CD4-positive, alpha-beta T cell treated with Interleukin-6 for 4 hours (primary cell): Measurements from ENCODE around the gene CLSTN1.
"Not testable (repeated sequence)": the region's sequence is repeated elsewhere in the genome, so short reads cannot be mapped to it uniquely, and the experiment has no call there.

Experiments
- DNase-seq: peaks from one replicate; pipeline ENCODE4 v3.0.0-alpha.2; 2020; ENCODE audit warnings: mixed read lengths

Gene CLSTN1

DNA sequence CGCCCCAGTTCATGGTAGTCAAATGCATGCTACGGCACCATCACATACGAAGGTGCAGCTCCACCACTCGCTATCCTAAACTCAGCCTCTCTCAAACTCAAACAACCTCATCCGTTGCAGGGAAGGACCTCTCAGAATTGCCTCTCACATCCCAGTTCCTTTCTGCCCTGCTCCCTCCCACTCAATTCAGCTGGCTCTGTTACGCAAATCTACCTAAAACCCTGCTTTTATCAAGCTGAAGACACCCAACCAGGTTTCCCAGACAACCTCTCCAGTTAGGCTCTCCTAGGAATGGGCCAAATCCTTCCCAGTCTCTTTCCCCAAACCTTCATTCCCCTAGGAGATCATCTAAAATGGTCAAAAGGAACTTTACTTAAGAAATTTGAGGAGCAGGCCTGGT, 62.9 kb downstream of the CLSTN1 start:
- DNase-seq, result no peak

DNA sequence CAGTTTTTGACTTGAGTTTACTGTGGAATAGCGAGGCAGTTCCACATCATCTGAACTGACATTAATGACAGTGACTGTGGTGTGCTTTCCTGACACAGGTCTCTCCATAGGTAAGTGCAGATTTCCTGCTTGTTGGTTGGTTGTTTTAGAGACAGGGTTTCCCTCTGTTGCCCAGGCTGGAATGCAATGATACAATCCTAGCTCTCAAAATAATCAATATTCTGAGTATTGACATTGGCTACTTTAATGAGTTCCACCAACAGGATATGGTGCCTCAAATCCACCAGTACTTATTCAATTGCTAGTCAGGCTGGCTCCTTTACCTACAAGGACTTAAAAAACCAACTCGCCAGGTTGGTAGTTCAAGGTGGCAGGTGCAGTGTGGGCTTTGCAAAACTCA, 63.8 kb downstream of the CLSTN1 start:
- DNase-seq, result no peak

DNA sequence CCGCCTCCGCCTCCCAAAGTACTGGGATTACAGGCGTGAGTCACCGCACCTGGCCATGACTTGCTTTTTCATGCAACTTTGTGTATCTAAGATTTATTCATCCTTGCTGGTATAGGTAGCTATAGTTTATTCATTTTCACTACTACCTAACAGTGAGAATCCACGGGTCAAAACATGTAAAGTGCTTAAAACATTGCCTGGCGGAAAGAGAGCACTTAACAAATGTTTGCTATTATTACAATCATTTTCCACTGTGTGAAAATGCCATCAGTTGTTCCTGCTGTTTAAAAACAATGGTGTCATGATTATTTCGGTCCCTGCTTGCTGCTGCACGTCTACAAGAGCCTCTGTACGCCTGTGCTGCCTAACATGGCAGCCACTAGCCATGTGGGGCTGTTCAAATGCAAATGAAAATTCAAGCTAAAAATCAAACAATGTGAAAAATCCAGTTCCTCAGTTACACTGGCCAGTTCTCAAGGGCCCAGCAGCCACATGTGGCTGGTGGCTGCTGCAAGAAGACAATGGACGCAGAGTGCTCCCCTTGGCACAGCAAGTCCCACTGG, 65.1 kb downstream of the CLSTN1 start:
- no peak for DNase-seq

DNA sequence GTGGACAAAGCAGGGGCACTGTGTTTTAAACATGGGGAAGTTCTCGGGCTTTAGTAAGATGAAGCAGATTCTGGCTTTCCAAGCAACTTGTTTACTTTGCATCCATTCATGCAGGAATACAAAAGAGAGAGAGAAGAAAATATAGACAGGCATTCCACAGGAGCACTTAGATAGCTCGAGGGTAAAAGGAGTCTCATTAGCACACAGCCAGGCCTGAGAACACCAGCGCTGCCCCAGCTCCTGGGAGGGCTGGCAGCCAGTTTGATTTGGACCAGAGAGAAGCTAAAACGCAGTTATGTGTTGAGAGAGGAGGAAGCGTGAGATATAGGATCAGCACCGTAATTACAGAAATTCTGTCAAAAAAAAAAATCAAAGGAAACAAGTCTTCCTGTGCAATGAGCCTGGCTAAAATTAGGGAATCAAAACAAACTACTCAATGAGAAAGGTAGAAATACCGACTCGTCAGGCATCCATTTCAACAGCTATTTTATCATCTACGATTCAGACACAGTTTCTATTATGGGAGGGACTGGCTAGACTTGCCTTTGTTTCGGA, 68.2 kb downstream of the CLSTN1 start:
- no peak for DNase-seq

DNA sequence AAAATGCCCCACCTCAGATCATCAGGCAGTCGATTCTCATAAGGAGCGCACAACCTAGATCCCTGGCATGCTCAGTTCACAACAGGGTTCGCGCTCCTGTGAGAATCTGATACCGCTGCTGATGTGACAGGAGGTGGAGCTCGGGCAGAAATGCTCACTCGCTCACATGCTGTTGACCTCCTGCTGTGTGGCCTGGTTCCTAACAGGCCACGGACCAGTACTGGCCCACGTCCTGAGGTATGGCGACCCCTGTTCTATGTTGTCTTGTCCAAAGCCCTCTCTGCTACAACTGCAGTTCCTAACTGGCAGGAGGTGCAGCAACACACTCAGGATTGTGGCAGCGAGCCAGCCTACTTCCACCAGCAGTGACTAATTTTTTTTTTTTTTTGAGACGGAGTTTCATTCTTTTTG, 70.6 kb downstream of the CLSTN1 start:
- no peak for DNase-seq

DNA sequence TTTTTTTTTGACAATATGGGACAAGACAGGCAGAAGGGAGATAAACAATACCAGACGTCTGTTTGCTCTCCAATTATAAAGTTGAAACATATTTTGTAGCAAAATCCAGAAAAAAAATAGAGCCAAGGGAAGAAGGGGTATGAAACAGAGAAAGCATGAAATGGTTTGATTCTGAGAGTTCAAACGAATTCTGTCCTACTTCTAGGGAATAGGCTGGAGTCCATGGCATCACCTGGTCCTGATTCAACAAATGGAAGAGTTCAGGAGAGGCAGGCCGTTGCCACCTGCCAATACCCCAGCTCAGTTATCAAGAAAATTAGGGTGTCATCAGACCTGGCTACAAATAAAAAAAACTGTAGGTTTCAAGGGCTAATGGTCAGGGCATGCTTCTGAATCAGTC, 71.8 kb downstream of the CLSTN1 start:
- DNase-seq, result no peak

DNA sequence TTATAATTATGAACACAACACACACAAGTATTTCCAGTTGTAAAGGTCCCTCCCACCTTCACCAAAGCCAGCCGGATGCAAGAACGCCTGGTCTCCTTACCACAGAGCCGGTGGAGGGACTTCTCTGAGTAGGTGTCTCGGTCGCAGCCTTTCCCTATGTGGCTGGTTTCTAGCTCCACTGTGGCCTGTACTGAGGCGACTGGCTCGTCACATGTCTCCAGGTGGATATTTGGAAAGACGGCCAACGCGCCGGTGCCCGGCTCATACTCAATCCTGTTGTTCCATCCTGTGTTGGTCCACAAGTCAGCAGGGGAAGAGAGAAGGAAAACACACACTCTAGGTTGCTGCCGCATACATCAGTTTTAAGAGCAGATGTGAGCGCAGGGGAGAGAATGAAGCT, 74.4 kb downstream of the CLSTN1 start:
- DNase-seq, result no peak

DNA sequence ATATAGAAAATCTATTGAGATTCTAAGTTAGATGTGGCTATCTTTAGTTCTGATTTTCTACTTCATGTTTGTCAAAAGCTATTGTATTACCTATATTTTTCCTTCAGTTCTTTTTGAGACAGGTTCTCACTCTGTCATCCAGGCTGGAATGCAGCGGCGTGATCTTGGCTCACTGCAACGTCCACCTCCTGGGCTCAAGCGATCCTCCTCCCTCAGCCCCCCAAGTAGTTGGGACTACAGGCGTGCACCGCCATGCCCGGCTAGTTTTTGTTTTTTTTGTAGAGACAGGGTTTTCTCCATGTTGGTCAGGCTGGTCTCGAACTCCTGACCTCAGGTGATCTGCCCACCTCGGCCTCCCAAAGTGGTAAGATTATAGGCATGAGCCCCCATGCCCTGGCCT, 75.4 kb downstream of the CLSTN1 start:
- not testable (repeated sequence) for DNase-seq

DNA sequence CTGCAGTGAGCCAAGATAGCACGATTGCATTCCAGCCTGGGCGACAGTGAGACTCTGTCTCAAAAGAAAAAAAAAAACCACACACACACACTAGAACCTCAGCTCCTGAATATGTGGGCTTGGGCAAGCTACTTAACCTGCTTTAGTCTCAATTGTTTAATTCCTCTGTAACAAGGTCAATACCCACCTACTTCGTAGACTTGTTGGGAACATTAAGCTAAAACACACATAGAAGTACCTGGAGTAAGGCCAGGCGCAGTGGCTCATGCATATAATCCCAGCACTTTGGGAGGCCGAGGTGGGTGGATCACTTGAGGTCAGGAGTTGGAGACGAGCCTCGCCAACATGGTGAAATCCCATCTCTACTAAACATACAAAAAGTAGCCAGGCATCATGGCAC, 77.1 kb downstream of the CLSTN1 start:
- no peak for DNase-seq

DNA sequence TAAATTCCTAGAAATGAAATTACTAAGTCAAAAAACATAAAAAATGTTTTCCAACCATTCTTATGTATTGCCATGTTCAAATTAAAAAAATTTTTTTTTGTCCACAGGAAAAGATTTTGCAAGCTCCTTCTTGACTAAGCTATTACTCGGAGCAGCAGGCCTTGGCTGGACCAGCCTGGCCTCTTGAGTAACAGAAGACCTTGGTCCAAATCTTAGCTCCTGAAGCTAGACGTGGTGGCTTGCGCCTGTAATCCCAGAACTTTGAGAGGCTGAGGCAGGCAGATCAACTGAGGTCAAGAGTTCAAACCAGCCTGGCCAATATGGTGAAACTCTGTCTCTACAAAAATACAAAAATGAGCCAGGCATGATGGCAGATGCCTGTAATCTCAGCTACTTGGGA, 77.6 kb downstream of the CLSTN1 start:
- DNase-seq, result no peak

DNA sequence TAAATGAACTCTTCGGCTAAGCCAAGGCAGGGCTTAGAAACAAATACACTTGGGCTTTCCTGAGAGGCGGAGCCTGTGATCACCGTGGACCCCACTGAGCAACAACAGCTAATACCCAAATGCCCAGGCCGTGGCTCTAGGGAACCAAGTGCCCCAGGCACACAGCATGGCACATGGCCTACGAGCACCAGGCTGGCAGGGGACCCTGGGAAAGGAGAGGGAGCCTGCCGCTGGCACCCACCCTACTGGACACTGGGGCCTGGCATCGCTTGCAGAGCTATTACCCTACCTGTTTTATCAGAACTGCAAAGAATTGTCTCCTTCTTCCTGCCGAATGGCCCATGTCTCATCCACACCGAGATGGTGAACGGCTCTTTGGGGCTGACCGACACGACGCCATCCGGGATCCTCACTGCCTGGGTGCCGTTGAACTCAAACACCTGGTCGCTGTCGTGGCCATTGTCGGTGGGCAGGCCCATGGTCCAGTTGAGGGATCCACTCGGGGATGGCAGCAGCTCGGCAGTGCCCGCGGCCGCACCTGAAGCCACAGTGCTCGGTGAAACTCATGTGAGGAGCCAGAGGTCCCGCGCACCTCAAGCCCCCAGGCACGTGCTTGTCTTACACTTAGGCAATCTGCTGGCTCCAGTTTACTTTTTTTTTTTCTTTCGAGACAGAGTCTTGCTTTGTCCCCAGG, 79.5 kb downstream of the CLSTN1 start:
- DNase-seq, result no peak

DNA sequence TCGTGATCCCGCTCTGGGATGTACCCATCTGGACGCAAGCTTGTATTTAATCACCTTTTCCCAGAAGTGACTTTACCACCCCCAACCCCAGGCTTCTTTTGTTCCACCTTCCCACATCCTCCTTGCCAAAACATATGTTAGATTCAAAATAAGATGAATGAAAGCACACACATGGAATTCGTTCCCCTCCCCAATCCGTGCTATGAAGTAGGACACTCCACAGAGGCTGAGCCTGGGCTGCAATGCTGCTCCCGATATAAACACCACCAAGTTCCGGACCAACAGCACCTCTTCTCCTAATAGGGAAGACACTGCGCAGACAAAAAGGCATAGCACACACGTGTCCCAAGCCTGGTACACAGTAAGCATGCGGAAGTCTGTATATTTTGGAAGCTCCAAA, 86.1 kb downstream of the CLSTN1 start:
- DNase-seq, result no peak

DNA sequence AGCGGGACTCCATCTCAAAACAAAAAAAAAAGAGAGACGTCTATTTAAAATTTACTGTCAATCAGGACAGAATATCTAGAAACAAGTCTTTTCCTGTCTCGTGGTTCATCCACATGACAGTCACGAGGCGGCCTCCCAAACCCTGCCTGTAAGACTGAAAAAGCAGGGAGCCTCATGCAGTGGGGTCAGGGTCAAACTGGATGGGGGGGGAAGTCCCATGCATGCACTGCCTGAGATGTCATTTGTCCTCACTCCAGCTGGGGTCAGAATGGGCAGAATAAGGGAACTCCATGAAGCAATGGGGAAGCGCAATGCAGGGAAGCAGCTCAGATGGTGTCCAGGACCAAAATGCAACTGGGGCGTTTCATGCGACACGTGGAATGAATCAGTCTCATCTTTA, 86.7 kb downstream of the CLSTN1 start:
- no peak for DNase-seq

DNA sequence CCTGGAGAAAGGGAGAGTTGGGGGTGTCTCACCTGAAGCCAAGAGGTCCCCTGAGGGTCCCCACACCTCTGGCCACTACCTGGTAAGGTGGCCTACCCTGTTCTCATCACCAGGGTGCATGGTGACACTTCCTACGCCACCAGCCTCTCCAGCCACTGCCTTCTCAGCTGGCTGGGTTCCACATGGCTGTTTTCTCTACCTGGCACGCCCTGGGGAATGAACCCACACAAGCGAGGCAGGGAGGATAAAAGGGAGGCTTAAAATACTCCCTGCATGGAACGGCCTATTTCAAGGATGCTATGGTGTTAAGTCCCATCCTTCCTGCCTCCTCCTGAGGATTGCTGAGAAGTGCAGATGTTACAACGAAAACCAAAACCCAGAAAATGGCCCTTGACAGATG, 87.5 kb downstream of the CLSTN1 start:
- no peak for DNase-seq

DNA sequence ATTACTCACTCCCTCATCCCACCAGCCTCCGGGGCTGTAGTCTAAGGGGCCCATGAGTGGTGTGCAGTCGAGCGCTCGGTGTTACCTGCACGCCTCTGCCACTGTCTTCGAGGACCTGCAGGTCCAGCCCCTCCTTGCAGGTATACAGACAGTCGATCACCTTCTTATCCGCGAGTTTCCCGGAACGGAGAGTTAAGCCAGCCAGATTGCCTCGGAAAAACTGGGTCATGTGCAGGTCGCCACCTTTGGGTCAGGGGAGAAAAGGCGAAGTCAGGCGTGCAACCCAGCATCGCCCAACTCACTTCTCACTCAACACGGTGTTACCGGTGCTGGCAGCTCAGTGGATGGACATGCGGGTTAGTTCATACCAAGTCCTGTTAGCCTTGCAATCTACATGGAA, 88.0 kb downstream of the CLSTN1 start:
- DNase-seq, result no peak

DNA sequence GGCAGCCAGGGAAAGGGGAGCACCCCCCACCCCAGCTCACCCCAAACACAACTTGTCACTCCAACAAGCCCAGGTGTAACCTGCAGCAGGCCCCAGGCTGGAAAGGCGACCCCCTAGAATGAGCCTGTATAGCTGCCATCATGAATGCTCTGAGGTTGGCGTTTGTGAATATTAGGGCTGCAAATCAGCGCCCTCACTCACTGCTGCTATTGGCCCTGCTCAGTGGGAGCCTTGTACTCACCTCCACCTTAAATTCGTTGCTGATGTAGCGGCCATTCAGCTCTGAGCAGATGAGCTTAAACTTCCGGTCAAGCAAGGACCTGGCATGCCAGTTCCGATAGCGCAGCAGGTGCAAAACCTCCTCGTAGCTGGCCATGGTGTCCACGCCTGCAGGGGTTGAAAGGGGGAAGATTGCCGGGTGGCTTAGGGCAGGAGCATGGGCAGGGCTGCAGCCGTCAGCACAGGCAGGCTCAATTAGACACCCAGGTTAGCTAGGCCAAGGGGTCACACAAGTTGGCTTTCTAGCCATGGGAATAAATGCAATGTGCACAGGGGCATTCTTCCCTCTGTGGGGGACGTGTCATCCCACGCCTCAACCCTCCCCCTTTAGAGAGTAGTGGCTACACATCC, 90.5 kb downstream of the CLSTN1 start:
- no peak for DNase-seq

DNA sequence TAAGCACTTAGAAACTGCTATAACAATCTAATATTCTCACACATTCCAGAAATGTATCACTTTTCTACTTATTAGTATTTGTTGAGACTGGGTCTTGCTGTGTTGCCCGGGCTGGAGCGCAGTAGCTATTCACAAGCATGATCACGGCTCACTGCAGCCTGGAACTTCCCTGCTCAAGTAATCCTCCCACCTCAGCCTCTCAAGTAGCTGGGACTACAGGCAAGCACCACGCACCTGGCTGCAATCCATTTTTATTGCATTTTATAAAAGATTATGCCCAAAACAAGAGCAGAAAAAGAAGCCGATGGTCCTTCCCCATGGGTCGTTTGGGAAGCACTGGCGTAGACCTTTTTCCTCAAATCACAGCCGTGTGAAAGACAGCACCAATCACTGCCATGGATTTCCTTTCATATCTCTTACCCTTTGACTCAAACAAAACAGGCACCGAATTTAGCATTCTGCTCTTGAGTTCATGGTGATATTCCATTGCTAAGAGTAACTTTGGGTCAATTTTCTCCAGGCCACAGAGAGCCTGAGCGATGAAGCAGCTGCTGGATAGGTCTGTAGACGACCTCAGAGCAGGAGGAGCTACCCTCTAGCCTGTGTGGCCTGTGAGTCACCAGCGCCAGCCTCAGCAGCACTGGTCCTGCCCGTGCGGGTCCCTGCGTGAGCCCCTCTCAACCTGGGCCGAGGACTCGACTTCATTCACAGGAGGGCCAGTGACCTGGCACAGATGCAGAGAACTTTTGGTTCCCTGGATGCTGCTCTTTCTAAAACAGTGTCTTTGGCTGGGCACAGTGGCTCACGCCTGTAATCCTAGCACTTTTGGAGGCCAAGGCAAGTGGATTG, 91.4 kb downstream of the CLSTN1 start:
- no peak for DNase-seq

DNA sequence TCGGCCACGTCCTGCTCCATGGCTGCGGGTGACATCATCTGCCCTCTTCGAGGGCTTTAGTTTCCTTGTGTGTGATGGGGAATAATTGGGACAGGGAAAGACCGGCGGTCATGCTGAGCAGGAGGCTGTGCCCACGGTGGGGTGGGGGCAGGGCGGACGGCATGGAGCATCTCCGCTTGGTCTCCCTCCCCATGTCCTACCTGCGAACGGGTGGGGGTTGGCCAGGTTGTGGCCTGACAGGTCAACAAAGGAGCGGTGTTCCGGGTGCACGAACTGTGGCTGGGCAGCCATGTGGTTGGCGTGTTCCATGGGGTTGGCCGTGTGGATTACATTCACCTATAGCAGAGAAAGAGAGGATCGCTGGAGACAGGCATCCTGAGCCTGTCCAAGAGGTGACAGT, 92.2 kb downstream of the CLSTN1 start:
- DNase-seq, result no peak

DNA sequence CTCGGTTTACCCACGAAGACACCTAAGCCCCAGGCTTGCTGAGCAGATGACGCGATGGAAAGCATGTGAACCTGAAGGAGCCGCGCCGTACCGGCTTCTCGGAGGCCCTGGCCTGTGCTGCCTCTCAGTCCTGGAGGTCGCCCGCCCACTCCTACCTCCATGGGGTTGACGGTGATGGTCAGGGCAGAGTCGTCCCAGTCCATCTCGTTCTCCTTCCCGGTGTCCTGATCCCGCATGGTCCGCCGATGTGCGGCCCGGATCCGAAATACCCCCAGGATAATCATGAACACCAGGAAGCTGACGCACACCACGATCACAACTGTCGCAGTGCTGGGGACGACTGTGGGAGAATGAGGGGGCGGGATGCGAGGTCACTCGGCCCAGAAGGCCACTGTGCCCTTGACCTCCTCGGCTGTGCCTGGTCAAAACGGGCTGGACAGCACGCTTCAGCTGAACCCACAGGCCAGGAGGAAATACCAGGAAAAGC, 92.7 kb downstream of the CLSTN1 start:
- DNase-seq, result no peak

DNA sequence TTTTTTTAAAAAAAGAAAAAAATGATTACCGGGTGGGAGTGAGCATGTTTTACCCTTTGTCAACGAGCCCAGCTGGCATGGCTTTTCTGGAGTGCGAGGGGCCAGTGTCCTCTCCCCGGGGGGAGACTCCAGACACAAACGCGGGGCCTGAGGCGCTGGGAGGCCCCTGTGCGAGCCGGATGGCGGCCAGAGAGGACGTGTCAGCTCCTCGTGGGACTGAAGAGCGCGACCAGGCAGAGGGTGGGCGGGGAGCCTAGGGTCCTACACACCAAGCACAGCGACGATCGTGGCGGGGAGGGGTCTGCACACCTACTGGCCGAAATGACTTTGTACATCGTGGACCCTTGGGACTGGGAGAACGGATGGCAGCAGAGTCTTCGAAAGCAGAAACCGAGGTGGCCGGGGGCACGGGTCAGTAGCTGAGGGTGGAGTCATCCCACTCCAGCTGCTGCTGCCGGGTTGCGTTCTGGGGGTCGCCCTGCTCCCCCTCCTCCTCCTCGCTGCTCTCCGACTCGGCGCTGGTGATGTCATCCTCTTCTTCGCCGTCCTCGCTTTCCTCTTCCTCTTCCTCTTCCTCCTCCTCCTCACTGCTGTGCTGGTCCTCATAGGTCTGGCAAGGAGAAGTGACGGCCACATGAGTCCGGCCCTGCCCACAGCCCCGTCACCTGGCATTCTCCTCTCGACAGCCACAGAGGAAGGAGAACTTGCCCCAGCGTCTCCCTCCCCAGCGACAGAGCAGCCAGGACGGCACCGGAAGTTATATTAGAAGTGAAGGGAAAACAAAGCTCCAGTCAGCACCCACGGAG, 93.5 kb downstream of the CLSTN1 start:
- no peak for DNase-seq

DNA sequence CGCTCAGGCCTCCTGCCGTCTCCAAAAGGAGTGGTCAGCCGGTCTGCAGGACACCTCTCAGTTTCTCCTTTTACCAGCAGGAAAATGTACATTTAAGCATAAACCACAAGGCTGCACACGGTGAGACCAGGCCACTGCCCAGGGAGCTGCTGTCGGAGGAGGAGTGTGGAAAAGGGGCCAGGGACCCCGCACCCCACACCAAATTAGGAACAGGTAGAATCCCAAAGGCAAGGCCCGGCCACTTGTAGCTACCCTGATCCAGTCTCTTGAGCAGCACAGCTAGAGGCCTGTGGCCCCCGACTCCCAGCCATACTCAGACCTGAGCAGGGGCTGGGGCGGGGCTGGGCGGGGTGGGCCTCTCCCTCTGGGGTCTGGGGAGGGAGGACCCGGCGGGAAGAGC, 94.2 kb downstream of the CLSTN1 start:
- no peak for DNase-seq
